Measurements from ENCODE around the gene RAD50. TPM values are rescaled to one million over a fixed set of nuclear protein-coding genes. Genes with fewer than 3 reads are reported as not detected.

Gene RAD50
- polyA plus RNA-seq, 1 donor (not counting 4 experiments of a cell fraction or from before 2014, with no cell fraction given): 26.3 TPM

- dilution Hi-C loops (cut with MboI; ENCODE audit: extremely low pct_ligation_motif_present, low sequenced_read_pairs): no loop called here
- TF ChIP-seq CTCF (optimal IDR thresholded peaks at IDR 0.05 in 1 of 3, IDR thresholded peaks at IDR 0.05 in 1 of 3, conservative IDR thresholded peaks at IDR 0.05 in 1 of 3; ENCODE audit: extremely low read depth in 1 of 3, insufficient read depth in 2 of 3, low read length in 3 of 3) (no peak), EZH2 (IDR thresholded peaks at IDR 0.05; ENCODE audit: low read length) (no peak)
Observed at GRCh38 chr5:132678735-132679134, 122.0 kb downstream of the RAD50 start.

GRCh38 chr5:132679166-132679565, 122.4 kb downstream of the RAD50 start:
- FAIRE-seq: no peak
- H3K9me3 ChIP-seq (ENCODE audit: control insufficient read depth, low read depth, low read length): no peaks in the 10 kb centered on the region
- no peaks in the 10 kb centered on the region for H4K20me1 ChIP-seq (ENCODE audit: control insufficient read depth, extremely low read depth, insufficient read depth, low read length)
- H3K27ac ChIP-seq (ENCODE audit: control insufficient read depth, insufficient read depth, low read length): no peak overlapping the region
- H2AFZ ChIP-seq (ENCODE audit: control insufficient read depth, low read length): no peak overlapping the region
- H3K9ac ChIP-seq (ENCODE audit: control insufficient read depth, extremely low read depth, insufficient read depth, low read length): no peak overlapping the region
- H3K79me2 ChIP-seq (ENCODE audit: control insufficient read depth, insufficient read depth, low read length): no peaks in the 10 kb centered on the region
- dilution Hi-C loops (cut with MboI; ENCODE audit: extremely low pct_ligation_motif_present, low sequenced_read_pairs): no loop called here
- no peaks in the 10 kb centered on the region for H3K27me3 ChIP-seq (ENCODE audit: control insufficient read depth, extremely low read depth, insufficient read depth, low read length)
- no peak for DNase-seq (ENCODE audit: low read depth, low spot score)
- TF ChIP-seq EZH2 (IDR thresholded peaks at IDR 0.05; ENCODE audit: low read length): no peak
- no peak for TF ChIP-seq CTCF (optimal IDR thresholded peaks at IDR 0.05 in 1 of 3, IDR thresholded peaks at IDR 0.05 in 1 of 3, conservative IDR thresholded peaks at IDR 0.05 in 1 of 3; ENCODE audit: extremely low read depth in 1 of 3, insufficient read depth in 2 of 3, low read length in 3 of 3)
- H3K4me2 ChIP-seq (ENCODE audit: control insufficient read depth, extremely low read depth, insufficient read depth, low read depth, low read length): no peak overlapping the region
- no peak overlapping the region for H3K4me3 ChIP-seq (ENCODE audit: control insufficient read depth in 2 of 3, extremely low read depth in 1 of 3, insufficient read depth in 2 of 3, low read depth in 1 of 3, low read length in 3 of 3)
- H3K36me3 ChIP-seq (ENCODE audit: control insufficient read depth in 2 of 2, extremely low read depth in 1 of 2, insufficient read depth in 2 of 2, low read length in 2 of 2): no peaks in the 10 kb centered on the region
- no peaks in the 10 kb centered on the region for H3K9me1 ChIP-seq (ENCODE audit: control insufficient read depth, extremely low read depth, insufficient read depth, low read length)
- peaks cover 20% of the 10 kb centered on the region for H3K4me1 ChIP-seq (ENCODE audit: control insufficient read depth, extremely low read depth, insufficient read depth, low read length)

More at GRCh38 chr5:132678735-132679134, 122.0 kb downstream of the RAD50 start:
- H3K4me2 ChIP-seq (ENCODE audit: control insufficient read depth, extremely low read depth, insufficient read depth, low read depth, low read length): no peak overlapping the region
- no peak overlapping the region for H3K4me3 ChIP-seq (ENCODE audit: control insufficient read depth in 2 of 3, extremely low read depth in 1 of 3, insufficient read depth in 2 of 3, low read depth in 1 of 3, low read length in 3 of 3)
- H3K79me2 ChIP-seq (ENCODE audit: control insufficient read depth, insufficient read depth, low read length): no peaks in the 10 kb centered on the region
- H3K36me3 ChIP-seq (ENCODE audit: control insufficient read depth in 2 of 2, extremely low read depth in 1 of 2, insufficient read depth in 2 of 2, low read length in 2 of 2): no peaks in the 10 kb centered on the region
- H3K9me1 ChIP-seq (ENCODE audit: control insufficient read depth, extremely low read depth, insufficient read depth, low read length): no peaks in the 10 kb centered on the region
- peaks cover 24% of the 10 kb centered on the region for H3K4me1 ChIP-seq (ENCODE audit: control insufficient read depth, extremely low read depth, insufficient read depth, low read length)
- no peaks in the 10 kb centered on the region for H3K9me3 ChIP-seq (ENCODE audit: control insufficient read depth, low read depth, low read length)
- H4K20me1 ChIP-seq (ENCODE audit: control insufficient read depth, extremely low read depth, insufficient read depth, low read length): no peaks in the 10 kb centered on the region
- H3K27me3 ChIP-seq (ENCODE audit: control insufficient read depth, extremely low read depth, insufficient read depth, low read length): no peaks in the 10 kb centered on the region
- FAIRE-seq: no peak
- no peak overlapping the region for H3K9ac ChIP-seq (ENCODE audit: control insufficient read depth, extremely low read depth, insufficient read depth, low read length)
- no peak overlapping the region for H3K27ac ChIP-seq (ENCODE audit: control insufficient read depth, insufficient read depth, low read length)
- no peak overlapping the region for H2AFZ ChIP-seq (ENCODE audit: control insufficient read depth, low read length)
- DNase-seq (ENCODE audit: low read depth, low spot score): no peak

All from keratinocyte (primary cell).